Loucy (cell line): ENCODE data around the gene ADRM1.

Source experiments
- H2AFZ ChIP-seq: fragments of 200-600 bp; sonication (generic); 2 replicates; pipeline ENCODE4 v1.6.0; 2016; ENCODE audit warnings: antibody characterized with exemption, mild to moderate bottlenecking, low read length, moderate library complexity
- H3F3A ChIP-seq: fragments of 200-600 bp; 2 replicates; pipeline ENCODE4 v1.6.0; 2016; ENCODE audit warnings: antibody characterized with exemption, low read depth, mild to moderate bottlenecking
- H3K27me3 ChIP-seq: fragments of 200-600 bp; sonication (generic); 2 replicates; pipeline ENCODE4 v1.6.1; 2014; ENCODE audit warnings: low read length, mild to moderate bottlenecking; ENCODE audit not compliant: insufficient read depth, poor library complexity, severe bottlenecking
- H3K36me3 ChIP-seq: fragments of 200-600 bp; sonication (generic); 2 replicates; pipeline ENCODE4 v1.6.1; 2016; ENCODE audit warnings: low read length; ENCODE audit not compliant: insufficient read depth
- H3K4me1 ChIP-seq: fragments of 200-600 bp; sonication (generic); 2 replicates; pipeline ENCODE4 v1.5.1; 2014; ENCODE audit warnings: low read length, mild to moderate bottlenecking; ENCODE audit not compliant: insufficient read depth, poor library complexity, severe bottlenecking
- H3K4me2 ChIP-seq: fragments of 200-600 bp; sonication (generic); 2 replicates; pipeline ENCODE4 v1.6.0; 2014; ENCODE audit warnings: antibody characterized with exemption, low read length, low read depth, mild to moderate bottlenecking; ENCODE audit not compliant: poor library complexity, severe bottlenecking
- H3K4me3 ChIP-seq: fragments of 200-600 bp; sonication (generic); 2 replicates; pipeline ENCODE4 v1.5.1; 2014; ENCODE audit warnings: low read length, mild to moderate bottlenecking, mixed read lengths; ENCODE audit not compliant: poor library complexity, severe bottlenecking
- H3K79me2 ChIP-seq: fragments of 200-600 bp; sonication (generic); 2 replicates; pipeline ENCODE4 v1.6.1; 2014; ENCODE audit warnings: low read length; ENCODE audit not compliant: insufficient read depth
- H3K9ac ChIP-seq: fragments of 200-600 bp; sonication (generic); 2 replicates; pipeline ENCODE4 v1.6.0; 2014; ENCODE audit warnings: mild to moderate bottlenecking, low read depth, low read length, moderate library complexity; ENCODE audit not compliant: poor library complexity, severe bottlenecking
- H3K9me2 ChIP-seq: fragments of 200-600 bp; sonication (generic); replicated peaks from 2 replicates; pipeline ENCODE4 v1.6.1; 2016; ENCODE audit warnings: low read depth, low read length, mixed read lengths
- H3K9me3 ChIP-seq: fragments of 200-600 bp; sonication (generic); 2 replicates; pipeline ENCODE4 v1.6.1; 2014; ENCODE audit warnings: mild to moderate bottlenecking, antibody characterized with exemption, low read length, low read depth; ENCODE audit not compliant: insufficient read depth
- H4K20me1 ChIP-seq: fragments of 200-600 bp; sonication (generic); 2 replicates; pipeline ENCODE4 v1.6.0; 2014; ENCODE audit warnings: antibody characterized with exemption, low read length, mild to moderate bottlenecking; ENCODE audit not compliant: insufficient read depth, poor library complexity, severe bottlenecking
- EZH2phosphoT487 ChIP-seq: fragments of 200-600 bp; IDR thresholded peaks from 2 replicates; pipeline ENCODE4 v1.6.1; 2018; ENCODE audit warnings: antibody characterized with exemption, mild to moderate bottlenecking, moderate library complexity, borderline replicate concordance
- TF ChIP-seq, protein P1 (sequence below): fragments of 200-600 bp; sonication (generic); conservative IDR thresholded peaks from 2 replicates; pipeline ENCODE4 v1.5.1; 2014; ENCODE audit warnings: mild to moderate bottlenecking, antibody characterized with exemption, low read length

The ADRM1 gene

DNA sequence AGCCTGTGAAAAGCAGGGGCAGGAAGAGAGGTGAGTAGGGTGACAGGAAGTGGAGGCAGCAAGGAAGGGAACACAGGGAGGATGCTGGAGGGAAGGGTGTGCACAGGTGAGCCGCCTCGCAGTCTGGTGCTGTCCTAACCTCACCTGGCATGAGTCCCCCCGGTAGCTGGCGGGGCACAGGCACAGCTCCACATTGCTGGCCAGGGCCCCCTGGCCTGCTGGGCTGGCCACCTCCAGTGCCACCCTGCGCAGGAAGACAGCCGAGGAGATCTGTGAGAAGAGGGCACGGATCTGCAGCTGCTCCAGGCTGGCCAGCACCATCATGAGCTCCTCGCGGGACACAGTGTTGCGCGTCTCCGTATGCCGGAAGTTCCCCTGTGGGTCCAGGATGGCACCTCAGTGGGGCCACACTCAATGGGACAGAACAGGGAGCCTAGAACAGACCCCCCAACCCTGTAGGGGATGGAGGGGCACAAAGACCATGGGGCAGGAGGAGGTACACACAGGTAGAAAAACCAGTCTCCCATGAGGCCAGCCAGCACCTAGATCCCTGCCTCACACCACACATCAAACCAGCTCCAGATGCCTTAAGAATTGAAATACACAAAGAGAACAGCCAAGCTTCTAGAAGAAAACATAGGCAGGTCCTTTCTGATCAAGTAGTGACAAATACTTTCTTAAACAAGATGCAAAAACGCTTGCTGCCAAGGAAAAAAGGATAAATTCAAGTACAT is 22.5 kb downstream of the ADRM1 start:
- Histone ChIP-seq H3K9ac (no peak overlapping the region), H4K20me1 (no peaks in the 10 kb centered on the region), H3K4me1 (no peaks in the 10 kb centered on the region), H2AFZ (no peak overlapping the region), H3K79me2 (no peaks in the 10 kb centered on the region), H3F3A (no peaks in the 10 kb centered on the region), H3K4me2 (no peak overlapping the region), H3K9me3 (no peaks in the 10 kb centered on the region), H3K36me3 (no peaks in the 10 kb centered on the region), H3K4me3 (no peak overlapping the region), H3K9me2 (no peaks in the 10 kb centered on the region), H3K27me3 (no peaks in the 10 kb centered on the region)
- TF ChIP-seq EZH2phosphoT487, result no peak
- TF ChIP-seq, protein P1, sequence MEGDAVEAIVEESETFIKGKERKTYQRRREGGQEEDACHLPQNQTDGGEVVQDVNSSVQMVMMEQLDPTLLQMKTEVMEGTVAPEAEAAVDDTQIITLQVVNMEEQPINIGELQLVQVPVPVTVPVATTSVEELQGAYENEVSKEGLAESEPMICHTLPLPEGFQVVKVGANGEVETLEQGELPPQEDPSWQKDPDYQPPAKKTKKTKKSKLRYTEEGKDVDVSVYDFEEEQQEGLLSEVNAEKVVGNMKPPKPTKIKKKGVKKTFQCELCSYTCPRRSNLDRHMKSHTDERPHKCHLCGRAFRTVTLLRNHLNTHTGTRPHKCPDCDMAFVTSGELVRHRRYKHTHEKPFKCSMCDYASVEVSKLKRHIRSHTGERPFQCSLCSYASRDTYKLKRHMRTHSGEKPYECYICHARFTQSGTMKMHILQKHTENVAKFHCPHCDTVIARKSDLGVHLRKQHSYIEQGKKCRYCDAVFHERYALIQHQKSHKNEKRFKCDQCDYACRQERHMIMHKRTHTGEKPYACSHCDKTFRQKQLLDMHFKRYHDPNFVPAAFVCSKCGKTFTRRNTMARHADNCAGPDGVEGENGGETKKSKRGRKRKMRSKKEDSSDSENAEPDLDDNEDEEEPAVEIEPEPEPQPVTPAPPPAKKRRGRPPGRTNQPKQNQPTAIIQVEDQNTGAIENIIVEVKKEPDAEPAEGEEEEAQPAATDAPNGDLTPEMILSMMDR, result no peak

DNA sequence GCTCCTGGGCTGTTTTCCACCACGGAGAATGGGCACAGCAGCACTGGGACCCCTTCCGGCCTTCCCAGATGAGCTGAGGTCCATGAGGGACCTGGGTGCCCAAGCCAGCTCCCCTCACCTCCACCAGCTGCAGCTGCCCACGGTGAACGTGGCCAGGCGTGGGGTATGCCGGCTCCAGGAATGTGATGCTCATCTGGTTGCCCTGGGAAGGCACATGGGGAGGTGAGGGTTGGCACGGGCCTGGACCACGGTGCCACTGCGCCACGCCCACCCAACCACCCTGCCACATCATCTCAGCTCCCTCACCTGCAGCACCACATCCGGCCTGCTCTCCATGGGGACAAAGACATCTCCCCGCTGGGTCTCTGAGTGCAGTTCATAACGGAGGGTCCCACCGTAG is 23.8 kb downstream of the ADRM1 start:
- Histone ChIP-seq H3F3A (no peaks in the 10 kb centered on the region), H3K4me1 (no peaks in the 10 kb centered on the region), H3K79me2 (no peaks in the 10 kb centered on the region), H4K20me1 (no peaks in the 10 kb centered on the region), H3K9me2 (no peaks in the 10 kb centered on the region), H3K9ac (no peak overlapping the region), H3K9me3 (no peaks in the 10 kb centered on the region), H2AFZ (no peak overlapping the region), H3K4me2 (no peak overlapping the region), H3K4me3 (no peak overlapping the region), H3K36me3 (no peaks in the 10 kb centered on the region), H3K27me3 (no peaks in the 10 kb centered on the region)
- TF ChIP-seq, protein P1, result no peak
- no peak for TF ChIP-seq EZH2phosphoT487

DNA sequence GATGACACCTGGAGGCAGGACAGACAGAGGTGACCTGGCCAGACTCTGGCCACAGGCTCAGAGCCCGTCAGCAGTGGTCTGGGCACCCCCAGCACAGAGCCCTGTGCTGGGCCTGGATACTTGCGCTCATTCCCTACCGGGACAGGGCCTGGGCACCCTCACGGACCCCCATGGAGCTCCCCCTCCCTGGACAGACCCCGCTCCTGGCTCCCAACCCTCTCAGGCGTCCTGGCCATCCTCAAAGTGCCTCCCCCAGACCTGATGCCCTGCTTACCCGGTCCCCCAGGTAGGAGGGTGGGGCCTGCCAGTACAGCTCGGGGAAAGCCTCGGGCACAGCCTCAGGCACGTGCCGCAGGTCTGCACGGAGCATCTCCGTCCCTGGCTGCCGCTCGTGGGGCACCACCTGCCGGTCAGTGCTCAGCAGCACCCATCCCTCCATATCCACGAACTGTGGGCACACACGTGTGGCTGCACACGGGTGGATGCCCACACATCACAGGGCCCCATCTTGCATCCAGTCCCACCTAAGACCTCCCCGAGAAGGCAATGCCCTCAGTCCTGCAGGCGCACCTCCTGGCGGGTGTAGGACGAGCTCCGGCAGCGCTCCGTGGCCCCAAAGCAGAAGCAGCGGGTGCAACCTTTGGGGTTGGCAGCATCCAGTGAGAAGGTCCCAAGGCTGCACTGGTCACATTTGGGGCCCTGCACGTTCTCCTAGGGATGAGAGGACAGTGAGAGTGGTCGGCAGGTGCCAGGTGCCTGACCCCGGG is 24.3 kb downstream of the ADRM1 start:
- Histone ChIP-seq H4K20me1 (no peaks in the 10 kb centered on the region), H3K4me2 (no peak overlapping the region), H3K9me3 (no peaks in the 10 kb centered on the region), H3K9me2 (no peaks in the 10 kb centered on the region), H3K79me2 (no peaks in the 10 kb centered on the region), H3K4me3 (no peak overlapping the region), H3K9ac (no peak overlapping the region), H3F3A (no peaks in the 10 kb centered on the region), H2AFZ (no peak overlapping the region), H3K27me3 (no peaks in the 10 kb centered on the region), H3K36me3 (no peaks in the 10 kb centered on the region), H3K4me1 (no peaks in the 10 kb centered on the region)
- no peak for TF ChIP-seq EZH2phosphoT487
- TF ChIP-seq, protein P1, result no peak
